Breast epithelium (tissue), 3 donors: Measurements from ENCODE around the gene ENTPD2.

Source experiments
- CTCF ChIP-seq, 3 donors: fragments of 450-650 bp; IDR thresholded peaks; one replicate each; pipeline ENCODE4 v1.5.1; 2016 to 2017; ENCODE audit warnings: antibody characterized with exemption in 3 of 3, mild to moderate bottlenecking in 3 of 3, moderate library complexity in 3 of 3
- POLR2A ChIP-seq: fragments of 450-650 bp; IDR thresholded peaks from one replicate; pipeline ENCODE4 v1.6.1; 2016; ENCODE audit warnings: antibody characterized with exemption, mild to moderate bottlenecking, moderate library complexity
- POLR2AphosphoS5 ChIP-seq, 3 donors: sonication (generic); formaldehyde crosslinking; IDR thresholded peaks; one replicate each; pipeline ENCODE4 v1.6.1; 2017; ENCODE audit warnings: antibody characterized with exemption in 3 of 3

- TF ChIP-seq CTCF (IDR thresholded peaks at IDR 0.05), result no peak
- TF ChIP-seq POLR2A, result no peak
- TF ChIP-seq POLR2AphosphoS5 (IDR thresholded peaks at IDR 0.05), result no peak
These were observed 16.4 kb downstream of the ENTPD2 start for GRCh38 chr9:137037483-137037882.
